ENCODE data around the gene DOHH. TPM values are rescaled to one million over a fixed set of nuclear protein-coding genes. Genes with fewer than 3 reads are reported as not detected.

DOHH gene
- total RNA-seq, 1 experiment from 2014 or later, result 24.9 TPM

GRCh38 chr19:3528539-3529211 is 28.2 kb upstream of the DOHH start:
- Histone ChIP-seq H3K36me3 (ENCODE audit: control insufficient read depth, insufficient read depth, low read length) (no peaks in the 10 kb centered on the region), H3K9me3 (ENCODE audit: control insufficient read depth, insufficient read depth, low read depth, low read length) (no peaks in the 10 kb centered on the region), H3K4me1 (ENCODE audit: control insufficient read depth, insufficient read depth, low read length) (no peaks in the 10 kb centered on the region), H3K4me3 (ENCODE audit: low read depth in 2 of 2, low read length in 2 of 2) (no peak overlapping the region), H3K27ac (ENCODE audit: low read length) (no peak overlapping the region), H3K27me3 (ENCODE audit: control insufficient read depth, insufficient read depth, low read length) (no peaks in the 10 kb centered on the region)
- POLR2A ChIA-PET, result no interaction called here
- CTCF ChIA-PET, result no interaction called here
- in situ Hi-C loops (cut with HindIII; ENCODE audit: low pct_unique_long_range_greater_than_20kb, low sequenced_read_pairs), result no loop called here
- no peak for ATAC-seq
- TF ChIP-seq TCF7L2 (IDR thresholded peaks at IDR 0.05; ENCODE audit: low read depth, low read length) (no peak), POLR2AphosphoS5 (IDR thresholded peaks at IDR 0.05; ENCODE audit: low read depth, low read length) (no peak), CTCF (IDR thresholded peaks at IDR 0.05) (no peak), SIN3A (IDR thresholded peaks at IDR 0.05; ENCODE audit: borderline replicate concordance, insufficient read depth, low read depth, low read length) (no peak)
- TF ChIP-seq, protein P1, sequence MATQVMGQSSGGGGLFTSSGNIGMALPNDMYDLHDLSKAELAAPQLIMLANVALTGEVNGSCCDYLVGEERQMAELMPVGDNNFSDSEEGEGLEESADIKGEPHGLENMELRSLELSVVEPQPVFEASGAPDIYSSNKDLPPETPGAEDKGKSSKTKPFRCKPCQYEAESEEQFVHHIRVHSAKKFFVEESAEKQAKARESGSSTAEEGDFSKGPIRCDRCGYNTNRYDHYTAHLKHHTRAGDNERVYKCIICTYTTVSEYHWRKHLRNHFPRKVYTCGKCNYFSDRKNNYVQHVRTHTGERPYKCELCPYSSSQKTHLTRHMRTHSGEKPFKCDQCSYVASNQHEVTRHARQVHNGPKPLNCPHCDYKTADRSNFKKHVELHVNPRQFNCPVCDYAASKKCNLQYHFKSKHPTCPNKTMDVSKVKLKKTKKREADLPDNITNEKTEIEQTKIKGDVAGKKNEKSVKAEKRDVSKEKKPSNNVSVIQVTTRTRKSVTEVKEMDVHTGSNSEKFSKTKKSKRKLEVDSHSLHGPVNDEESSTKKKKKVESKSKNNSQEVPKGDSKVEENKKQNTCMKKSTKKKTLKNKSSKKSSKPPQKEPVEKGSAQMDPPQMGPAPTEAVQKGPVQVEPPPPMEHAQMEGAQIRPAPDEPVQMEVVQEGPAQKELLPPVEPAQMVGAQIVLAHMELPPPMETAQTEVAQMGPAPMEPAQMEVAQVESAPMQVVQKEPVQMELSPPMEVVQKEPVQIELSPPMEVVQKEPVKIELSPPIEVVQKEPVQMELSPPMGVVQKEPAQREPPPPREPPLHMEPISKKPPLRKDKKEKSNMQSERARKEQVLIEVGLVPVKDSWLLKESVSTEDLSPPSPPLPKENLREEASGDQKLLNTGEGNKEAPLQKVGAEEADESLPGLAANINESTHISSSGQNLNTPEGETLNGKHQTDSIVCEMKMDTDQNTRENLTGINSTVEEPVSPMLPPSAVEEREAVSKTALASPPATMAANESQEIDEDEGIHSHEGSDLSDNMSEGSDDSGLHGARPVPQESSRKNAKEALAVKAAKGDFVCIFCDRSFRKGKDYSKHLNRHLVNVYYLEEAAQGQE (IDR thresholded peaks at IDR 0.05; ENCODE audit: insufficient read depth in 1 of 2, low read depth in 2 of 2, low read length in 1 of 2), result no peak
- BruUV-seq (replicated peaks), result no TSS peak
- DNase-seq (ENCODE audit: low read depth, low spot score), result no peak
- intact Hi-C loops (cut with micrococcal nuclease; ENCODE audit: unreplicated experiment), result no loop called here

- no peaks in the 10 kb centered on the region for H3K9me3 ChIP-seq (ENCODE audit: control insufficient read depth, insufficient read depth, low read depth, low read length)
- in situ Hi-C loops (cut with HindIII; ENCODE audit: low pct_unique_long_range_greater_than_20kb, low sequenced_read_pairs), result no loop called here
- no peak overlapping the region for H3K4me3 ChIP-seq (ENCODE audit: low read depth in 2 of 2, low read length in 2 of 2)
- no peak for DNase-seq (ENCODE audit: low read depth, low spot score)
- no peaks in the 10 kb centered on the region for H3K27me3 ChIP-seq (ENCODE audit: control insufficient read depth, insufficient read depth, low read length)
- no peak for ATAC-seq
- H3K27ac ChIP-seq (ENCODE audit: low read length), result no peak overlapping the region
- BruUV-seq (replicated peaks), result no TSS peak
- TF ChIP-seq, protein P1 (IDR thresholded peaks at IDR 0.05; ENCODE audit: insufficient read depth in 1 of 2, low read depth in 2 of 2, low read length in 1 of 2), result no peak
- no peak for TF ChIP-seq POLR2AphosphoS5 (IDR thresholded peaks at IDR 0.05; ENCODE audit: low read depth, low read length)
- TF ChIP-seq SIN3A (IDR thresholded peaks at IDR 0.05; ENCODE audit: borderline replicate concordance, insufficient read depth, low read depth, low read length), result no peak
- TF ChIP-seq TCF7L2 (IDR thresholded peaks at IDR 0.05; ENCODE audit: low read depth, low read length), result no peak
- TF ChIP-seq CTCF (IDR thresholded peaks at IDR 0.05), result no peak
- intact Hi-C loops (cut with micrococcal nuclease; ENCODE audit: unreplicated experiment), result no loop called here
- no peaks in the 10 kb centered on the region for H3K36me3 ChIP-seq (ENCODE audit: control insufficient read depth, insufficient read depth, low read length)
- POLR2A ChIA-PET, result no interaction called here
- no peaks in the 10 kb centered on the region for H3K4me1 ChIP-seq (ENCODE audit: control insufficient read depth, insufficient read depth, low read length)
- CTCF ChIA-PET, result no interaction called here
Measured at GRCh38 chr19:3528080-3528479, 27.6 kb upstream of the DOHH start.

Measured in Panc1 (cell line).